Esophagus squamous epithelium (tissue), 4 donors: Measurements from ENCODE around the gene ATP5F1B.

Experiments
- CTCF ChIP-seq, 6 experiments: fragments of 450-650 bp in 4 of 6; fragments of 200-600 bp in 2 of 6; sonication (generic) in 2 of 6; IDR thresholded peaks; one replicate each; pipeline ENCODE4 v1.5.1; 2016 to 2019; ENCODE audit warnings: antibody characterized with exemption in 6 of 6, mild to moderate bottlenecking in 4 of 6, moderate library complexity in 4 of 6
- POLR2A ChIP-seq, 4 donors: fragments of 450-650 bp; IDR thresholded peaks; one replicate each; pipeline ENCODE4 v1.6.1; 2017; ENCODE audit warnings: antibody characterized with exemption in 4 of 4, mild to moderate bottlenecking in 4 of 4, moderate library complexity in 3 of 4

DNA sequence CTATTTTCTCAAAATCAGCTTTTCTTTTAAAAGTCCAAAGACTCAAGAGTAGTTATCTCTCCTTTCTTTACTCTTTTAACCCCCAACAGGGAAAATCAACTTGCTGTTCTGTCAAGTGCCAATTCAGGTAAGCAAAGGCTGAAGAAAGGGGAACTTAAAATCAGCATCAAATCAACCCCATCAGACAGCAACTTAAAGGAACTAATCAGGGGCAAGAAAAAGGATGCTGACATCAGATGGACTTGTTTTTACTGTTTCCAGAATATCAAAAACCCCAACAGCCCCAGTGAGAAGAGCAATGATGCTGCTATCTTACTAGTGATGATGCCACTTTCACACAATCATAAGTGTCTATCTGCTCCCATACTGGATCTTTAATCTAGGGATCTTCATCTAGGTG, 19.1 kb downstream of the ATP5F1B start:
- no peak for TF ChIP-seq CTCF (IDR thresholded peaks at IDR 0.05)
- TF ChIP-seq POLR2A (IDR thresholded peaks at IDR 0.05): no peak
